Measurements from ENCODE around the gene BMI1. TPM values are rescaled to one million over a fixed set of nuclear protein-coding genes. Genes with fewer than 3 reads are reported as not detected.
"Not testable (repeated sequence)": the region's sequence is repeated elsewhere in the genome, so short reads cannot be mapped to it uniquely, and the experiment has no call there.

BMI1 gene
- total RNA-seq: 10 to 100 TPM; 59.2 to 59.6 TPM

DNA sequence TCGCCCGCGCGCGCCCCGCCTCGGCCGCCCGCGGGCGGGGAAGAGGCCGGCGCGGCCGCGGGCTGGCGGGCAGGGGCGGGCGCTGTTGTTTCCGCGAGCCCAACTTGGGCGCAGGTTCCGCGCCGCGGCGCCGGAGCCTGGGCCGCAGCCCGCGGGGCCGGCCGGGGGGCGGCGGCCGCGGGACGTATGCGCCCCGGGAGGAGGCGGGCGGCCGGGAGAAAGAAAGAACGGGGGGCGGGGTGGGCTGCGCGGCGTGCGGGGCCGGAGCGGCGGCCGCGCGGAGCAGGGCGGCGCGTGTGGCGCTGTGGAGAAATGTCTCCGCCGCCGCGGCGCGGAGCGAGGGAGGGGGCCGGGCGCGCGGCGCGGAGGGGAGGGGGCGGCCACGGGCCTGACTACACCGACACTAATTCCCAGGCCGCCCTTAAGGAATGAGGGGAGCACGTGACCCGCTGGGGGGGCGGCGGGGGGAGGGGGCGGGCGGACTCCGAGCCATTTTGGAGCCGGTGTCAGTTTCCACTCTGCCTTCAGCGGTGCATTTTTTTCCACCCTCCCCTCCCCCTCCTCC lies at the start of gene BMI1:
TSS of gene BMI1 (plus strand) at position 509 of the 565 bp plus-strand sequence. CDS start 5,351 bp downstream, outside the sequence.
- Mint-ChIP-seq H3K27me3 (peaks cover 57% of the 10 kb centered on the region), H3K9me3 (no peaks in the 10 kb centered on the region), H3K36me3 (peaks cover 12% of the 10 kb centered on the region), H3K4me3 (peak within 1 kb of the TSS; percentile 81), H3K27ac (peak within 1 kb of the TSS; percentile 88), H3K4me1 (peaks cover 42% of the 10 kb centered on the region)
- peak; percentile 58 for DNase-seq

- DNase-seq: no peak
These were observed 49.1 kb upstream of the BMI1 start for GRCh38 chr10:22271786-22272185.

DNA sequence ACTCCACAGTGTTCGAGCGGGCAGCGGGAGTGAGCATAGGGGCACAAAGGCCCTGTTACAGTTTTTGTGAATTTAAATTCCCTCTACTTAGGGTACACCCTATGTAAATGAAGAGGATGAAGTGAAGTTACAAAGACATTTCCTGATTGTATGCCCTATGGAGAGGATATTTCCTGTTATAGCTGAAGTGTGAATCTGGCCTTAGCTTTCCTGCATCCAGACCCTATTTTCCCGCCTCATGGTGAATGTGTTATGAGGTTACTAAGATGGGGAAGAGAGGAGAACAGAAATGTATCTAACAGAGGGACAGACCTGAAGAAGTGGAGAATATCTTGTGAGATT lies 42.5 kb upstream of the BMI1 start:
- DNase-seq: no peak
- Mint-ChIP-seq H3K27ac (no peak overlapping the region), H3K9me3 (no peaks in the 10 kb centered on the region), H3K4me3 (no peak overlapping the region), H3K36me3 (no peaks in the 10 kb centered on the region), H3K27me3 (peaks cover 15% of the 10 kb centered on the region), H3K4me1 (no peaks in the 10 kb centered on the region)

More at GRCh38 chr10:22271786-22272185, 49.1 kb upstream of the BMI1 start:
- H3K27ac Mint-ChIP-seq: no peak overlapping the region
- no peaks in the 10 kb centered on the region for H3K9me3 Mint-ChIP-seq
- H3K27me3 Mint-ChIP-seq: peaks cover 10% of the 10 kb centered on the region
- no peak overlapping the region for H3K4me3 Mint-ChIP-seq
- no peaks in the 10 kb centered on the region for H3K36me3 Mint-ChIP-seq
- peaks cover 4% of the 10 kb centered on the region for H3K4me1 Mint-ChIP-seq

- H3K36me3 Mint-ChIP-seq: no peaks in the 10 kb centered on the region
- no peak for DNase-seq
- no peak overlapping the region for H3K27ac Mint-ChIP-seq
- H3K27me3 Mint-ChIP-seq: peaks cover 15% of the 10 kb centered on the region
- no peaks in the 10 kb centered on the region for H3K9me3 Mint-ChIP-seq
- H3K4me1 Mint-ChIP-seq: no peaks in the 10 kb centered on the region
- H3K4me3 Mint-ChIP-seq: no peak overlapping the region
These were observed 40.8 kb upstream of the BMI1 start for GRCh38 chr10:22280078-22280477.

- no peak for DNase-seq
- H3K27ac Mint-ChIP-seq: no peak overlapping the region
- H3K4me1 Mint-ChIP-seq: no peaks in the 10 kb centered on the region
- H3K36me3 Mint-ChIP-seq: no peaks in the 10 kb centered on the region
- H3K9me3 Mint-ChIP-seq: peaks cover 5% of the 10 kb centered on the region
- no peak overlapping the region for H3K4me3 Mint-ChIP-seq
- peaks cover 10% of the 10 kb centered on the region for H3K27me3 Mint-ChIP-seq
These were observed 35.8 kb upstream of the BMI1 start for GRCh38 chr10:22285130-22285529.

- no peaks in the 10 kb centered on the region for H3K36me3 Mint-ChIP-seq
- no peak for DNase-seq
- peaks cover 5% of the 10 kb centered on the region for H3K9me3 Mint-ChIP-seq
- H3K4me3 Mint-ChIP-seq: no peak overlapping the region
- peaks cover 6% of the 10 kb centered on the region for H3K27me3 Mint-ChIP-seq
- no peaks in the 10 kb centered on the region for H3K4me1 Mint-ChIP-seq
- no peak overlapping the region for H3K27ac Mint-ChIP-seq
These were observed 27.0 kb upstream of the BMI1 start for GRCh38 chr10:22293747-22294404.

GRCh38 chr10:22294694-22295093 lies 26.2 kb upstream of the BMI1 start:
- Mint-ChIP-seq H3K9me3 (peaks cover under 1% of the 10 kb centered on the region), H3K4me3 (no peak overlapping the region), H3K27me3 (peaks cover 7% of the 10 kb centered on the region), H3K27ac (no peak overlapping the region), H3K4me1 (no peaks in the 10 kb centered on the region), H3K36me3 (no peaks in the 10 kb centered on the region)
- no peak for DNase-seq

GRCh38 chr10:22301193-22301592 lies 19.7 kb upstream of the BMI1 start:
- no peaks in the 10 kb centered on the region for H3K36me3 Mint-ChIP-seq
- no peak overlapping the region for H3K4me3 Mint-ChIP-seq
- no peak for DNase-seq
- H3K9me3 Mint-ChIP-seq: no peaks in the 10 kb centered on the region
- peaks cover 8% of the 10 kb centered on the region for H3K27me3 Mint-ChIP-seq
- no peaks in the 10 kb centered on the region for H3K4me1 Mint-ChIP-seq
- no peak overlapping the region for H3K27ac Mint-ChIP-seq

DNA sequence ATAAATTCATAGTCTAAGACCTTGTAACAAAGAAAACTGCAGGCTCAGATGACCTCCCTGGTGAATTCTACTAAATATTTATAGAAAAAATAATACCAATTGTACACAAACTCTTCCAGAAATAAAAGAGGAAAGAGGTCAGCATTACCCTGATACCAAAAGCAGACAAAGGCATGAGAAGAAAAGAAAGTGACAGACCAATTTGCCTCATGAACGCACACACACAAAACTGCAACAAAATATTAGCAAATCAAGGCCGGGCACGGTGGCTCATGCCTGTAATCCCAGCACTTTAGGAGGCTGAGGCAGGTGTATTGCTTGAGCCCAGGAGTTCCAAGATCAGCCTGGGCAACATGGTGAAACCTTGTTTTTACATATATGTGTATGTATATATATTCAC lies 17.4 kb upstream of the BMI1 start:
- H3K4me3 Mint-ChIP-seq: no peak overlapping the region
- no peak overlapping the region for H3K27ac Mint-ChIP-seq
- no peaks in the 10 kb centered on the region for H3K4me1 Mint-ChIP-seq
- no peak for DNase-seq
- no peaks in the 10 kb centered on the region for H3K36me3 Mint-ChIP-seq
- H3K27me3 Mint-ChIP-seq: peaks cover 19% of the 10 kb centered on the region
- no peaks in the 10 kb centered on the region for H3K9me3 Mint-ChIP-seq

- no peak overlapping the region for H3K4me3 Mint-ChIP-seq
- no peak overlapping the region for H3K27ac Mint-ChIP-seq
- no peaks in the 10 kb centered on the region for H3K9me3 Mint-ChIP-seq
- peaks cover 23% of the 10 kb centered on the region for H3K27me3 Mint-ChIP-seq
- DNase-seq: no peak
- no peaks in the 10 kb centered on the region for H3K36me3 Mint-ChIP-seq
- H3K4me1 Mint-ChIP-seq: no peaks in the 10 kb centered on the region
These were observed 15.2 kb upstream of the BMI1 start for GRCh38 chr10:22305721-22306120.

- Mint-ChIP-seq H3K4me1 (no peaks in the 10 kb centered on the region), H3K27ac (no peak overlapping the region), H3K27me3 (peaks cover 42% of the 10 kb centered on the region), H3K9me3 (no peaks in the 10 kb centered on the region), H3K36me3 (no peaks in the 10 kb centered on the region), H3K4me3 (no peak overlapping the region)
- DNase-seq: peak; percentile 16
These were observed 12.5 kb upstream of the BMI1 start for GRCh38 chr10:22308390-22308789.

DNA sequence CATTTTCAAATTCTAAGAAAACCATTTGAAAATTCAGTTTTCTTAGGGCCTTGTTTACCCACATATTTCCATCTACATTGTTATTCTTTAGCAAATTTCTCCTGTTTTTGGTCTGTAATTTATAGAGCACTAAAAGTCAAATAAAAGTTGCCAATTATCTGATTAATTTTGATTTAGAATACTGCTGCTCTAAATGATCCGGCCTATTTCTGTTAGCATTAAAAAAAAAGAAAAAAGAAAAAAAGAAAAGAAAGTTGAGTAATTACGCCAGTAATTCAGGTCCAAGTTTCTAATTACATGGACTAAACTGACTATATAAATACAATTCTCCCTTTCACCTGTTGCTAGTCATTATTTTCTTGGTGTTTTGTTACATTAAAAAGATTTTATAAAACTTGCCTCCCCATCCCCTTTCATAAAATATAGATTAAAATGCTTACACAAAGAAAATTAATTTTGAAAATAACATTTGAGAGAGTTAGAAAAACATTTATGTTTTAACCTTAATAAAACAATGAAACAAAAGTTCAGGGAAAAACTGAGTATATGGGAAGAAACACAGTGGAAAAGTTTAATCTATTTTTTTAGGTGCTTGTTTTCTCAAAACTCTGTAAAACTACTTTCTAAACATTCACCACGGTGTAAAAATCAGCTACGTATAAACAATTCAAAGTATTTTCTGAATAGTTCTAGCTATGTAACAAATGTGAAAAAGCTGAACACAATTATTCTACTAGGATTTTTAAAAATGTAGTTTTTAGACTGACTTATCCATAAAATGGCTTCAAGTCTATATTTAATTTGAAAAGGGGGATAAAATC lies 11.5 kb upstream of the BMI1 start:
- Mint-ChIP-seq H3K9me3 (no peaks in the 10 kb centered on the region), H3K4me3 (no peak overlapping the region), H3K27ac (no peak overlapping the region), H3K27me3 (peaks cover 42% of the 10 kb centered on the region), H3K36me3 (no peaks in the 10 kb centered on the region), H3K4me1 (no peaks in the 10 kb centered on the region)
- no peak for DNase-seq

GRCh38 chr10:22310012-22310411 lies 10.9 kb upstream of the BMI1 start:
- H3K27me3 Mint-ChIP-seq: peaks cover 45% of the 10 kb centered on the region
- H3K4me1 Mint-ChIP-seq, H3K27ac Mint-ChIP-seq, H3K36me3 Mint-ChIP-seq, H3K9me3 Mint-ChIP-seq, H3K4me3 Mint-ChIP-seq, DNase-seq: not testable (repeated sequence)

DNA sequence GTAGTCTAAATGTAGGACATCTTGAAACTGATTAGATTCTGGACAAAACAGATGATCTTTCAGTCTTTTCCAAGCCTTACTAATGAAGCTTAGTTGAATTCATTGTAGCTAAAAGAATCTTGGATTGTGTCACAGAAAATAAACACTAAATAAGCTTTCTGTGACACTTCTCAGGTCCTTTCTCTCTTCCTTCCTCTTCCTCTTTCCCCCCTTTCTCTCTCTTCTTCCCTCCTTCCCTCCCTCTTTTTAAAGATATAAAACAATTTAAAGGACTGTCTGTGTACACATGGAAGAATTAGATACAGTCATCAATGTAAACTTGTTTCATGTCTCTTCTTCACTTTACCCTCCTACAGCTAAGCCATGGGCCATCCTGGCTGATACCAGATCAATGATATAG lies 10.0 kb upstream of the BMI1 start:
- Mint-ChIP-seq H3K27me3 (peaks cover 52% of the 10 kb centered on the region), H3K36me3 (peaks cover 4% of the 10 kb centered on the region), H3K4me1 (peaks cover 12% of the 10 kb centered on the region), H3K9me3 (no peaks in the 10 kb centered on the region), H3K4me3 (no peak overlapping the region), H3K27ac (no peak overlapping the region)
- DNase-seq: no peak

DNA sequence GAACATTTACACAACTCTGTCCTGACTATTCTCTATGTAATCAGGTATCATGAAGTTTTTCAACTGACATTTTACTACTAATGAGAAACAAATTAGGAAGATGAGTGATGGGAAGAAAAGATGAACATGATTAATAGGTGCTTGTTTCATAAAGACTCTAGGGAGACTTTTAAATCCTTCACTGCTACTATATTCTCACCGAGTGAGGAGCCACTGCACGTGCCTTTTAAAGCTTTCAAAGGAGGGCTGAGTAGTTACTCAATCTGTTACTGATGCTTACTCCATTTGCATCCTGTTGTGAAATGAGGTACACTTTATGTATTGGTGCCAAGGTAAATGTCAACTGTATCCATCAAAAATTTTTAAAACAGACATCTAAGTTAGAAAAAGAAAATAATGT lies 6.0 kb upstream of the BMI1 start:
- no peak overlapping the region for H3K27ac Mint-ChIP-seq
- H3K4me1 Mint-ChIP-seq: peaks cover 26% of the 10 kb centered on the region
- peaks cover 6% of the 10 kb centered on the region for H3K36me3 Mint-ChIP-seq
- H3K9me3 Mint-ChIP-seq: no peaks in the 10 kb centered on the region
- peaks cover 52% of the 10 kb centered on the region for H3K27me3 Mint-ChIP-seq
- DNase-seq: no peak
- no peak overlapping the region for H3K4me3 Mint-ChIP-seq
